H1 (cell line): ENCODE measurements around the gene UGT1A10. TPM values are rescaled to one million over a fixed set of nuclear protein-coding genes. Genes with fewer than 3 reads are reported as not detected.

ENCODE experiments used
- CTCF ChIA-PET: fragments of 300-600 bp; sonication (Branson Sonifier 250); formaldehyde crosslinking; loops from one replicate; lab custom pipeline; 2021; ENCODE audit not compliant: partially characterized antibody; lab: Charles Lee
- POLR2A ChIA-PET: fragments of 300-600 bp; sonication (Branson Sonifier 250); formaldehyde crosslinking; loops from one replicate; lab custom pipeline; 2021; ENCODE audit warnings: inconsistent platforms; ENCODE audit not compliant: partially characterized antibody; lab: Charles Lee
- DNase-seq, 2 experiments: peaks; one replicate each; pipeline versions ENCODE4 v3.0.0 to v3.0.0-alpha.2; 2010 to 2022; ENCODE audit warnings: low spot score in 2 of 2, low read depth in 1 of 2, mixed read lengths in 1 of 2
- FAIRE-seq: peaks from 2 replicates; lab custom pipeline; 2011; peaks lifted over from hg19 to GRCh38; lab: Jason Lieb, UNC
- H2AFZ ChIP-seq: 2 replicates; pipeline ENCODE4 v1.8.1; 2012; ENCODE audit warnings: low read length, inconsistent platforms
- H2AK5ac ChIP-seq: 2 replicates; pipeline ENCODE4 v1.6.1; 2013; ENCODE audit warnings: low read depth, low read length
- H2BK120ac ChIP-seq: replicated peaks from 2 replicates; pipeline ENCODE3; 2013; ENCODE audit warnings: low read depth, low read length, inconsistent platforms
- H2BK12ac ChIP-seq: 2 replicates; pipeline ENCODE4 v1.6.1; 2013; ENCODE audit warnings: low read depth, low read length
- H2BK15ac ChIP-seq: 2 replicates; pipeline ENCODE4 v1.6.1; 2013; ENCODE audit warnings: low read length
- H2BK20ac ChIP-seq: 2 replicates; pipeline ENCODE4 v1.6.1; 2013; ENCODE audit warnings: low read length
- H2BK5ac ChIP-seq: 2 replicates; pipeline ENCODE4 v1.6.1; 2013; ENCODE audit warnings: low read depth, low read length
- H3K14ac ChIP-seq: 2 replicates; pipeline ENCODE4 v1.6.1; 2013; ENCODE audit warnings: inconsistent platforms; ENCODE audit not compliant: insufficient read length
- H3K18ac ChIP-seq: 2 replicates; pipeline ENCODE4 v1.6.1; 2013; ENCODE audit warnings: low read length; ENCODE audit errors: extremely low read depth
- H3K23ac ChIP-seq: 2 replicates; pipeline ENCODE4 v1.6.1; 2013; ENCODE audit warnings: inconsistent platforms; ENCODE audit not compliant: insufficient read length
- H3K23me2 ChIP-seq: 2 replicates; pipeline ENCODE4 v1.6.1; 2013; ENCODE audit warnings: low read depth, low read length
- H3K27ac ChIP-seq: 2 replicates; pipeline ENCODE4 v1.6.1; 2011; ENCODE audit warnings: low read depth, low read length, inconsistent platforms
- H3K27me3 ChIP-seq, 4 experiments: replicated peaks in 1 of 4; 1 replicate in 1 of 4; 2 replicates in 3 of 4; pipeline versions ENCODE4 v1.6.1 to v1.8.1; 2011 to 2013; ENCODE audit warnings: low read length in 3 of 4, mild to moderate bottlenecking in 3 of 4, inconsistent platforms in 2 of 4, mixed read lengths in 2 of 4, moderate library complexity in 1 of 4; ENCODE audit not compliant: control insufficient read depth in 3 of 4, insufficient read depth in 3 of 4; ENCODE audit errors: extremely low read depth in 1 of 4
- H3K36me3 ChIP-seq, 4 experiments: 2 replicates each; pipeline versions ENCODE4 v1.6.1 to v1.8.1; 2011 to 2013; ENCODE audit warnings: mild to moderate bottlenecking in 4 of 4, low read length in 3 of 4, moderate library complexity in 2 of 4, control low read depth in 1 of 4, inconsistent platforms in 1 of 4; ENCODE audit not compliant: insufficient read depth in 4 of 4, control insufficient read depth in 2 of 4
- H3K4ac ChIP-seq: replicated peaks from 2 replicates; pipeline ENCODE3; 2013; ENCODE audit warnings: low read length, low read depth, mixed read lengths, inconsistent platforms; ENCODE audit not compliant: insufficient read length
- H3K4me1 ChIP-seq, 4 experiments: replicated peaks in 1 of 4; 1 replicate in 1 of 4; 2 replicates in 3 of 4; pipeline versions ENCODE4 v1.6.1 to v1.8.1; 2011 to 2013; ENCODE audit warnings: low read length in 3 of 4, inconsistent platforms in 2 of 4, mixed read lengths in 1 of 4; ENCODE audit not compliant: insufficient read depth in 4 of 4, control insufficient read depth in 3 of 4
- H3K4me2 ChIP-seq, 2 experiments: 2 replicates each; pipeline versions ENCODE4 v1.6.1 to v1.8.1; 2011 to 2013; ENCODE audit warnings: low read depth in 2 of 2, low read length in 2 of 2, control low read depth in 1 of 2, inconsistent platforms in 1 of 2, mild to moderate bottlenecking in 1 of 2; ENCODE audit not compliant: insufficient read depth in 1 of 2
- H3K4me3 ChIP-seq, 4 experiments: fragments of 200-600, 300-600 bp in 1 of 4; sonication (generic), shearing (Covaris generic), sonication (Bioruptor Twin) in 1 of 4; 2 replicates each; pipeline versions ENCODE4 v1.5.1 to v1.8.1; 2011 to 2016; ENCODE audit warnings: low read length in 4 of 4, low read depth in 3 of 4, control low read depth in 2 of 4, inconsistent platforms in 2 of 4, mild to moderate bottlenecking in 2 of 4, mixed read lengths in 1 of 4, moderate library complexity in 1 of 4; ENCODE audit not compliant: insufficient read depth in 2 of 4; ENCODE audit errors: extremely low read depth in 1 of 4
- H3K56ac ChIP-seq: replicated peaks from 2 replicates; pipeline ENCODE3; 2013; ENCODE audit warnings: low read depth, mild to moderate bottlenecking, mixed read lengths, low read length, inconsistent platforms; ENCODE audit not compliant: insufficient read length
- H3K79me1 ChIP-seq: 2 replicates; pipeline ENCODE4 v1.6.1; 2013; ENCODE audit warnings: low read depth, low read length, control low read depth
- H3K79me2 ChIP-seq, 2 experiments: 2 replicates each; pipeline versions ENCODE4 v1.6.1 to v1.8.1; 2012 to 2013; ENCODE audit warnings: low read length in 2 of 2, mild to moderate bottlenecking in 2 of 2, inconsistent platforms in 1 of 2; ENCODE audit not compliant: insufficient read depth in 2 of 2, control insufficient read depth in 1 of 2
- H3K9ac ChIP-seq, 4 experiments: replicated peaks in 1 of 4; 1 replicate in 1 of 4; 2 replicates in 3 of 4; pipeline versions ENCODE4 v1.6.1 to v1.8.1; 2011 to 2013; ENCODE audit warnings: low read depth in 3 of 4, low read length in 3 of 4, control low read depth in 2 of 4, mild to moderate bottlenecking in 2 of 4, moderate library complexity in 2 of 4, inconsistent platforms in 1 of 4; ENCODE audit errors: extremely low read depth in 1 of 4
- H3K9me3 ChIP-seq, 2 experiments: 2 replicates each; pipeline versions ENCODE4 v1.6.1 to v1.8.1; 2012 to 2013; ENCODE audit warnings: mild to moderate bottlenecking in 2 of 2, moderate library complexity in 2 of 2, control low read depth in 1 of 2, inconsistent platforms in 1 of 2, low read depth in 1 of 2, low read length in 1 of 2, mixed read lengths in 1 of 2; ENCODE audit not compliant: insufficient read depth in 2 of 2
- H4K20me1 ChIP-seq, 2 experiments: replicated peaks in 1 of 2; 2 replicates each; pipeline versions ENCODE3 to v1.8.1; 2011 to 2013; ENCODE audit warnings: inconsistent platforms in 2 of 2, low read length in 2 of 2, mild to moderate bottlenecking in 1 of 2; ENCODE audit not compliant: insufficient read depth in 2 of 2, control insufficient read depth in 1 of 2
- H4K5ac ChIP-seq: 2 replicates; pipeline ENCODE4 v1.6.1; 2013; ENCODE audit warnings: low read length, low read depth, mixed read lengths, inconsistent platforms; ENCODE audit not compliant: insufficient read length
- H4K8ac ChIP-seq: 2 replicates; pipeline ENCODE4 v1.8.0; 2013; ENCODE audit warnings: mild to moderate bottlenecking, moderate library complexity, low read length, inconsistent platforms; ENCODE audit not compliant: insufficient read depth; ENCODE audit errors: extremely low read depth
- H4K91ac ChIP-seq: replicated peaks from 2 replicates; pipeline ENCODE3; 2013; ENCODE audit warnings: low read length, mixed read lengths, inconsistent platforms; ENCODE audit not compliant: insufficient read length
- KDM4A ChIP-seq: IDR thresholded peaks from one replicate; pipeline ENCODE4 v1.7.1; 2012; ENCODE audit warnings: low read depth, mild to moderate bottlenecking, moderate library complexity, low read length, inconsistent platforms; ENCODE audit not compliant: severe bottlenecking
- WGBS, 2 experiments: shearing (Covaris generic) in 1 of 2; methylation state at CpG; one replicate each; pipeline versions ENCODE4 v1.1.6 to v1.1.7; 2013 to 2015; ENCODE audit warnings: low lambda C conversion rate in 2 of 2, mixed read lengths in 2 of 2, inconsistent platforms in 1 of 2, low coverage in 1 of 2, missing lambda C conversion rate in 1 of 2; ENCODE audit not compliant: insufficient replicate concordance in 2 of 2, insufficient coverage in 1 of 2, insufficient read length in 1 of 2; ENCODE audit errors: extremely low coverage in 1 of 2, missing lambda C conversion rate in 1 of 2; 5-methylcytosine and 5-hydroxymethylcytosine counted together
- polyA plus RNA-seq, 7 experiments: library from polyadenylated mRNA; depleted of rRNA in 3 of 7; stranded (reverse) in 5 of 7; unstranded in 2 of 7; fragments of >200 nt in 5 of 7; fragments of 200-250 nt in 2 of 7; gene quantifications; 1 replicate in 5 of 7; 2 replicates in 1 of 7; 4 replicates in 1 of 7; pipeline versions ENCODE4 v1.2.1 to v1.2.3, GENCODE V29; 2011 to 2013; ENCODE audit warnings: missing spikeins in 2 of 7, mixed read lengths in 2 of 7
- total RNA-seq: library from RNA; stranded (reverse); fragmentation: NEBNext Ultra II Directional; extraction: Animal tissue kit (Norgen Biotek cat#: 25700); gene quantifications from 2 replicates; pipeline ENCODE4 v1.2.1, GENCODE V29; 2021

The UGT1A10 gene
- total and polyA plus RNA-seq, 2 of the 8 experiments (the other 6 are each of a cell fraction or from before 2014, with no cell fraction given), result not detected

DNA sequence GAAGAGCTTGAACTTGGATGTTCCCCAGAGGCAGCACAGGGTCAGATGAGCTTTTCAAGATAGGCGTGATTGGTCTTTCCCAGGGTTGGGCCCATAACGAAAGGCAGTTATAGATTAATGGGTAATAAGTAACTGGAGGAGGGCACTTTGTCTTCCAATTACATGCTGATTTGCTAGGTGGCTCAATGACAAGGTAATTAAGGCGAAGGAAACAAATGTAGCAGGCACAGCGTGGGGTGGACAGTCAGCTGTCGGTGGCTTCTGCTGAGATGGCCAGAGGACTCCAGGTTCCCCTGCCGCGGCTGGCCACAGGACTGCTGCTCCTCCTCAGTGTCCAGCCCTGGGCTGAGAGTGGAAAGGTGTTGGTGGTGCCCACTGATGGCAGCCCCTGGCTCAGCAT lies 82.3 kb downstream of the UGT1A10 start, which contains the start of gene UGT1A4:
UGT1A4 (plus strand) TSS at position 185 of the 400 bp plus-strand sequence; CDS start at position 270, 85 bp downstream.
- 86% methylated on average over 7 of the region's 7 CpGs; no CpG with 5 or more reads in 1 of the 2 experiments for WGBS, 2 experiments
- no peak within 1 kb of the TSS for H3K4me2 ChIP-seq
- no peaks in the 10 kb centered on the region for H3K27me3 ChIP-seq
- ChIA-PET POLR2A (no interaction called here), CTCF (no interaction called here)
- H4K20me1 ChIP-seq, result no peaks in the 10 kb centered on the region
- H3K9ac ChIP-seq, result no peak within 1 kb of the TSS
- H3K18ac ChIP-seq, result no peak within 1 kb of the TSS
- H2AK5ac ChIP-seq, result no peak within 1 kb of the TSS
- no peak within 1 kb of the TSS for H3K4me3 ChIP-seq
- H3K23ac ChIP-seq, result no peak within 1 kb of the TSS
- H3K4ac ChIP-seq, result no peak within 1 kb of the TSS
- no peaks in the 10 kb centered on the region for H3K79me2 ChIP-seq
- no peak within 1 kb of the TSS for H2BK120ac ChIP-seq
- no peak within 1 kb of the TSS for H3K14ac ChIP-seq
- peaks cover 0 to 10% of the 10 kb centered on the region in 2 experiments; a peak in 2 of 4 replicates for H3K9me3 ChIP-seq
- no peak within 1 kb of the TSS for H3K56ac ChIP-seq
- no peak for TF ChIP-seq KDM4A
- no peaks in the 10 kb centered on the region for H3K23me2 ChIP-seq
- no peak within 1 kb of the TSS for H2BK15ac ChIP-seq
- no peaks in the 10 kb centered on the region for H3K4me1 ChIP-seq
- no peak within 1 kb of the TSS for H3K27ac ChIP-seq
- DNase-seq (no peak), FAIRE-seq (no peak)
- H4K5ac ChIP-seq, result no peak within 1 kb of the TSS
- no peak within 1 kb of the TSS for H2AFZ ChIP-seq
- no peak within 1 kb of the TSS for H4K8ac ChIP-seq
- no peak within 1 kb of the TSS for H4K91ac ChIP-seq
- no peak within 1 kb of the TSS for H2BK12ac ChIP-seq
- no peaks in the 10 kb centered on the region for H3K36me3 ChIP-seq
- no peaks in the 10 kb centered on the region for H3K79me1 ChIP-seq
- no peak within 1 kb of the TSS for H2BK20ac ChIP-seq
- H2BK5ac ChIP-seq, result no peak within 1 kb of the TSS
